DOHH2 (cell line): ENCODE measurements around the gene NHSL2.

Experiments used
- H3F3A ChIP-seq: fragments of 200-600 bp; sonication (generic), shearing (Covaris generic); 2 replicates; pipeline ENCODE4 v1.6.0; 2016; ENCODE audit warnings: antibody characterized with exemption, mild to moderate bottlenecking; ENCODE audit not compliant: control insufficient read depth, insufficient read depth
- H3K27ac ChIP-seq: fragments of 200-600 bp; sonication (generic); 2 replicates; pipeline ENCODE4 v1.5.1; 2014; ENCODE audit warnings: low read depth, mild to moderate bottlenecking, low read length, moderate library complexity
- H3K27me3 ChIP-seq: fragments of 200-600 bp; sonication (generic); 2 replicates; pipeline ENCODE4 v1.6.1; 2014; ENCODE audit warnings: mild to moderate bottlenecking, low read length, mixed read lengths; ENCODE audit not compliant: control insufficient read depth
- H3K36me3 ChIP-seq: fragments of 200-600 bp; sonication (generic); 2 replicates; pipeline ENCODE4 v1.6.1; 2014; ENCODE audit warnings: mild to moderate bottlenecking, low read length, moderate library complexity, mixed read lengths; ENCODE audit not compliant: control insufficient read depth
- H3K4me1 ChIP-seq: fragments of 200-600 bp; sonication (generic); 2 replicates; pipeline ENCODE4 v1.6.1; 2014; ENCODE audit warnings: mild to moderate bottlenecking, low read length, mixed read lengths; ENCODE audit not compliant: control insufficient read depth
- H3K4me2 ChIP-seq: fragments of 200-600 bp; sonication (generic); 2 replicates; pipeline ENCODE4 v1.6.0; 2014; ENCODE audit warnings: mild to moderate bottlenecking, low read length, moderate library complexity
- H3K4me3 ChIP-seq: fragments of 200-600 bp; sonication (generic); 2 replicates; pipeline ENCODE4 v1.5.1; 2014; ENCODE audit warnings: mild to moderate bottlenecking, low read length, mixed read lengths
- H3K79me2 ChIP-seq: fragments of 200-600 bp; sonication (generic); 2 replicates; pipeline ENCODE4 v1.6.1; 2014; ENCODE audit warnings: mild to moderate bottlenecking, low read length, mixed read lengths; ENCODE audit not compliant: control insufficient read depth
- H3K9me2 ChIP-seq: fragments of 200-600 bp; sonication (generic); replicated peaks from 2 replicates; pipeline ENCODE4 v1.6.1; 2014; ENCODE audit warnings: mild to moderate bottlenecking, low read length, mixed read lengths; ENCODE audit not compliant: control insufficient read depth
- H3K9me3 ChIP-seq: fragments of 200-600 bp; sonication (generic); 2 replicates; pipeline ENCODE4 v1.6.1; 2014; ENCODE audit warnings: antibody characterized with exemption, low read length, mixed read lengths; ENCODE audit not compliant: control insufficient read depth, insufficient read depth
- H4K20me1 ChIP-seq: fragments of 200-600 bp; sonication (generic); 2 replicates; pipeline ENCODE4 v1.6.0; 2014; ENCODE audit warnings: low read depth, mild to moderate bottlenecking, antibody characterized with exemption, low read length, moderate library complexity; ENCODE audit not compliant: control insufficient read depth, insufficient read depth
- CTCF ChIP-seq: fragments of 200-600 bp; sonication (generic); IDR thresholded peaks from one replicate; pipeline ENCODE4 v1.5.1; 2014; ENCODE audit warnings: antibody characterized with exemption, mild to moderate bottlenecking, low read depth, low read length; ENCODE audit not compliant: poor library complexity, severe bottlenecking
- EZH2phosphoT487 ChIP-seq: fragments of 200-600 bp; sonication (generic); IDR thresholded peaks from 2 replicates; pipeline ENCODE4 v1.6.1; 2017; ENCODE audit warnings: borderline replicate concordance, mild to moderate bottlenecking, antibody characterized with exemption, low read length, moderate library complexity, mixed read lengths

Gene NHSL2

GRCh38 chrX:71919431-71919830 lies 8.8 kb downstream of the NHSL2 start:
- H4K20me1 ChIP-seq: no peaks in the 10 kb centered on the region
- H3K4me1 ChIP-seq: no peaks in the 10 kb centered on the region
- no peaks in the 10 kb centered on the region for H3K79me2 ChIP-seq
- H3K27me3 ChIP-seq: no peaks in the 10 kb centered on the region
- H3F3A ChIP-seq: no peaks in the 10 kb centered on the region
- no peaks in the 10 kb centered on the region for H3K9me2 ChIP-seq
- no peaks in the 10 kb centered on the region for H3K36me3 ChIP-seq
- H3K27ac ChIP-seq: no peak overlapping the region
- H3K4me2 ChIP-seq: no peak overlapping the region
- TF ChIP-seq EZH2phosphoT487 (no peak), CTCF (no peak)
- H3K9me3 ChIP-seq: no peaks in the 10 kb centered on the region
- H3K4me3 ChIP-seq: no peak overlapping the region

- Histone ChIP-seq H3K79me2 (no peaks in the 10 kb centered on the region), H3K9me2 (no peaks in the 10 kb centered on the region), H3K9me3 (no peaks in the 10 kb centered on the region), H3K4me2 (no peak overlapping the region), H4K20me1 (no peaks in the 10 kb centered on the region), H3K27ac (no peak overlapping the region), H3K36me3 (no peaks in the 10 kb centered on the region), H3K27me3 (no peaks in the 10 kb centered on the region), H3K4me3 (no peak overlapping the region), H3F3A (no peaks in the 10 kb centered on the region), H3K4me1 (no peaks in the 10 kb centered on the region)
- TF ChIP-seq CTCF (no peak), EZH2phosphoT487 (no peak)
These were observed 9.2 kb downstream of the NHSL2 start for GRCh38 chrX:71919886-71920285.

- Histone ChIP-seq H3K27me3 (no peaks in the 10 kb centered on the region), H4K20me1 (no peaks in the 10 kb centered on the region), H3K79me2 (no peaks in the 10 kb centered on the region), H3K27ac (no peak overlapping the region), H3K4me3 (no peak overlapping the region), H3K36me3 (no peaks in the 10 kb centered on the region), H3F3A (no peaks in the 10 kb centered on the region), H3K9me2 (no peaks in the 10 kb centered on the region), H3K4me2 (no peak overlapping the region), H3K4me1 (no peaks in the 10 kb centered on the region), H3K9me3 (no peaks in the 10 kb centered on the region)
- TF ChIP-seq EZH2phosphoT487: no peak
- no peak for TF ChIP-seq CTCF
These were observed 12.0 kb downstream of the NHSL2 start for GRCh38 chrX:71922686-71923085.

GRCh38 chrX:71923516-71923915 lies 12.9 kb downstream of the NHSL2 start:
- H3K9me3 ChIP-seq: no peaks in the 10 kb centered on the region
- H3K27me3 ChIP-seq: no peaks in the 10 kb centered on the region
- H3K79me2 ChIP-seq: no peaks in the 10 kb centered on the region
- H3K36me3 ChIP-seq: no peaks in the 10 kb centered on the region
- no peak overlapping the region for H3K4me2 ChIP-seq
- H4K20me1 ChIP-seq: no peaks in the 10 kb centered on the region
- H3K4me1 ChIP-seq: no peaks in the 10 kb centered on the region
- no peaks in the 10 kb centered on the region for H3F3A ChIP-seq
- no peak overlapping the region for H3K4me3 ChIP-seq
- no peak for TF ChIP-seq CTCF
- no peak for TF ChIP-seq EZH2phosphoT487
- H3K27ac ChIP-seq: no peak overlapping the region
- H3K9me2 ChIP-seq: no peaks in the 10 kb centered on the region
